Thyroid gland (tissue), 4 donors: ENCODE measurements around the gene BOC. TPM values are rescaled to one million over a fixed set of nuclear protein-coding genes. Genes with fewer than 3 reads are reported as not detected.

Source experiments
- DNase-seq, 2 donors: peaks; one replicate each; pipeline ENCODE4 v3.0.0-alpha.2; 2019
- H3K27ac ChIP-seq, 3 donors: fragments of 200-600 bp; sonication (generic); 1 replicate in 2 of 3; 2 replicates in 1 of 3; pipeline ENCODE4 v1.5.1; 2016 to 2019; ENCODE audit warnings: mild to moderate bottlenecking in 1 of 3, moderate library complexity in 1 of 3
- H3K27me3 ChIP-seq: fragments of 200-600 bp; sonication (generic); one replicate; pipeline ENCODE4 v1.5.1; 2019
- H3K36me3 ChIP-seq, 2 donors: fragments of 200-600 bp; sonication (generic); one replicate each; pipeline ENCODE4 v1.5.1; 2016 to 2019
- H3K4me1 ChIP-seq, 2 donors: fragments of 200-600 bp; sonication (generic); one replicate each; pipeline ENCODE4 v1.5.1; 2017 to 2019
- H3K4me3 ChIP-seq, 3 donors: fragments of 200-600 bp; sonication (generic); replicated peaks in 1 of 3; 1 replicate in 2 of 3; 2 replicates in 1 of 3; pipeline ENCODE4 v1.5.1; 2016; ENCODE audit warnings: mild to moderate bottlenecking in 1 of 3
- H3K9me3 ChIP-seq: fragments of 200-600 bp; sonication (generic); one replicate; pipeline ENCODE4 v1.5.1; 2017
- CTCF ChIP-seq, 6 experiments: fragments of 200-600 bp in 3 of 6; fragments of 450-650 bp in 3 of 6; sonication (generic) in 3 of 6; IDR thresholded peaks; one replicate each; pipeline ENCODE4 v1.5.1; 2016 to 2019; ENCODE audit warnings: antibody characterized with exemption in 6 of 6, mild to moderate bottlenecking in 2 of 6, inconsistent platforms in 1 of 6, moderate library complexity in 1 of 6
- POLR2A ChIP-seq, 2 donors: fragments of 450-650 bp; IDR thresholded peaks; one replicate each; pipeline ENCODE4 v1.6.1; 2017; ENCODE audit warnings: antibody characterized with exemption in 2 of 2, mild to moderate bottlenecking in 2 of 2, moderate library complexity in 1 of 2
- WGBS, 2 donors: methylation state at CpG; one replicate each; pipeline ENCODE4 v1.1.5; 2017; 5-methylcytosine and 5-hydroxymethylcytosine counted together
- intact Hi-C: fragments of 100-400 bp; cut with DNase I; formaldehyde crosslinking; loops from one replicate; pipeline ENCODE4 v1.15.1; 2023
- total RNA-seq, 4 donors: library from RNA; depleted of rRNA; stranded (reverse); fragments of >200 nt; gene quantifications; one replicate each; pipeline ENCODE4 v1.2.3, GENCODE V29; 2016

BOC gene
- total RNA-seq, 4 donors from 2014 or later: 40.2 to 68.3 (median 51.2) TPM

- no peaks in the 10 kb centered on the region for H3K9me3 ChIP-seq
- H3K27ac ChIP-seq: peak overlapping the region; percentile 26 to 80 (median 62)
- 90 to 94% methylated on average over 1 of the region's 1 CpG for WGBS, 2 donors
- no peak overlapping the region for H3K4me3 ChIP-seq
- H3K27me3 ChIP-seq: no peaks in the 10 kb centered on the region
- no peaks in the 10 kb centered on the region for H3K36me3 ChIP-seq
- intact Hi-C loops: no loop called here
- no peak for TF ChIP-seq POLR2A (IDR thresholded peaks at IDR 0.05)
- TF ChIP-seq CTCF (IDR thresholded peaks at IDR 0.05): no peak
- peaks cover 25 to 30% of the 10 kb centered on the region in 2 donors for H3K4me1 ChIP-seq
- no peak for DNase-seq
Observed at GRCh38 chr3:113166357-113166718, 45.0 kb upstream of the BOC start.

GRCh38 chr3:113166719-113167492, 44.5 kb upstream of the BOC start:
- Histone ChIP-seq H3K27me3 (no peaks in the 10 kb centered on the region), H3K4me1 (peaks cover 21 to 26% of the 10 kb centered on the region in 2 donors), H3K9me3 (no peaks in the 10 kb centered on the region), H3K27ac (peak overlapping the region; percentile 26 to 80 (median 62)), H3K36me3 (no peaks in the 10 kb centered on the region), H3K4me3 (no peak overlapping the region)
- 24 to 26% methylated on average over 12 of the region's 12 CpGs for WGBS, 2 donors
- intact Hi-C loops: no loop called here
- TF ChIP-seq POLR2A (IDR thresholded peaks at IDR 0.05) (no peak), CTCF (IDR thresholded peaks at IDR 0.05) (no peak)
- peak; percentile 74 to 79 for DNase-seq

DNA sequence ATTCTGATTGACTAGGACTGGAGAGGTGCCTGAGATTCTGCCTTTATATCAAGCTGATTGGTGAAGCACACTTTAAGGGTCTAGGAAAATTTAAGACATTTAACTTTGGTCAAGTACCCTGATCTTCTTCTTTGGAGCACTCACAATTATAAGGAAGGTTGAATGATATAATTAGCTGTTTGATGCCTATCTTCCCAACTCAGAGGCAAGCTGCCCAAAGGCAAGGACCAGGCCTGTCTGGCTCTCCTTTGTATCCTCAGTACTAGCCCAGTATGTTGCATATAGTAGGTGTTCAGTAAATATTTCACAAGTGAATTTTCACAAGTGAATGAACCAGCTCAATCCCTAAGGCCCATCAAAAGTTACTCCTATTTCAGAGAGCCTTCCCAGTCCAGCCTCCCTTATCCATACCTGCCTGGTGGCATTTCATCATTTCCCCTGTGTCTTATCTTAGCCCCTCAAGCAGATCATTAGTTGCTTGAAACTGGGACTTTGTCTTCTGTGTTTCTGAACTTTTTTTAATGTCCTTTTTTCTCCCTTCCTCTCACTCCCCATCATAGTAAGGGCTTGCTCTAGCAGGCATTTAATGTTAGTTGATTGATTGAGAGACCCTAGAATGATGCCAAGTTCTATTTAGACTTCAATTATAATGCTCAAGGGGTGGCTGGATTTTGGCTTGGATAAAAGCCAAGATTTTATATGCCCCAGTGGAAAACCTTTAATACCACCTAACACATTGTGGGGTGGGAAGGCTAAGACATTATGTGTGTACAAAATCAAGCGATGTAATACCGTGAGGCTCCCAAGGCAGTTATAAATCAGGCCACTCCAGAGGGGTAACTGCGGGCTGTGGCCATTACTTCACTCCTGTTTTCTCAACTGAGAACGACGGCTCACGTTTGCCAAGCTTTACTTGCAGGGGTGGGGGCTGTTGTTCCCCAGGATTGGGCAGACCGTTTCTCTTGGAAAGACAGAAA, 43.2 kb upstream of the BOC start:
- peak; percentile 53 to 57 for DNase-seq
- H3K9me3 ChIP-seq: no peaks in the 10 kb centered on the region
- TF ChIP-seq CTCF (IDR thresholded peaks at IDR 0.05): no peak
- TF ChIP-seq POLR2A (IDR thresholded peaks at IDR 0.05): no peak
- no peak overlapping the region for H3K4me3 ChIP-seq
- H3K4me1 ChIP-seq: peaks cover 20 to 21% of the 10 kb centered on the region in 2 donors
- no peaks in the 10 kb centered on the region for H3K36me3 ChIP-seq
- intact Hi-C loops: no loop called here
- peak overlapping the region in 2 of 3 donors; percentile 62 to 80 for H3K27ac ChIP-seq
- no peaks in the 10 kb centered on the region for H3K27me3 ChIP-seq
- 33 to 41% methylated on average over 7 of the region's 7 CpGs for WGBS, 2 donors

DNA sequence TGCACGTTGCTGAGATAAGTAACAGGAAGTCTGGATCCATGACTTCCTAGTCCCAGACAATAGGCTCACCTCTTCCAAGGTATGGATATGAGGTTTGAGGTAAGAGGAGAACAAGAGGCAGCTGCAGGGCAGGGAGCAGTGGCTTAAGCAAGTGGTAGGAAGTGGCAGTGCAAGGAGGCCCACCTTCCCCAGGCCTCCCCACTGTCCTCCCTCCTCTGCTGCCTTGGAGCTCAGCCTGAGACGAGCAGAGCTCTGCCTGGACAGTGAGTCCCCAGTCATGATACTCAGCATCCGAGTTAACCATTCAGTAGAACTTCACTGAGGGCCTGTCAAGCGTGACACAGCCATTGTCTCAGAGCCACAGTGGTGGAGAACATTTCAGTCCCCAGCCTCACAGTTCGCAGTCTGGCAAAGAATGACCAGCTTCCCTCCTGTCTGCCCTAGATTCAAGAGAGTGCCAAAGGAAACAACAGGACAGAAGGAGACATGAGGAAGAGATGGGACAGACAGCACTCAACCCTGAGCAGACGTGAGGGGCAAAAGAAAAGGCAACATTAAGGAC, 41.4 kb upstream of the BOC start:
- no peaks in the 10 kb centered on the region for H3K27me3 ChIP-seq
- H3K4me3 ChIP-seq: no peak overlapping the region
- intact Hi-C loops: no loop called here
- H3K4me1 ChIP-seq: peaks cover 27 to 33% of the 10 kb centered on the region in 2 donors
- peak in 1 of 2 donors; percentile 7 for DNase-seq
- TF ChIP-seq POLR2A (IDR thresholded peaks at IDR 0.05): no peak
- no peak for TF ChIP-seq CTCF (IDR thresholded peaks at IDR 0.05)
- no peaks in the 10 kb centered on the region for H3K9me3 ChIP-seq
- WGBS, 2 donors: 64 to 70% methylated on average over 6 of the region's 6 CpGs
- H3K27ac ChIP-seq: no peak overlapping the region
- no peaks in the 10 kb centered on the region for H3K36me3 ChIP-seq
